ENCODE results near the gene DACH1.
"Not testable (repeated sequence)": the region's sequence is repeated elsewhere in the genome, so short reads cannot be mapped to it uniquely, and the experiment has no call there.

DACH1 gene

DNA sequence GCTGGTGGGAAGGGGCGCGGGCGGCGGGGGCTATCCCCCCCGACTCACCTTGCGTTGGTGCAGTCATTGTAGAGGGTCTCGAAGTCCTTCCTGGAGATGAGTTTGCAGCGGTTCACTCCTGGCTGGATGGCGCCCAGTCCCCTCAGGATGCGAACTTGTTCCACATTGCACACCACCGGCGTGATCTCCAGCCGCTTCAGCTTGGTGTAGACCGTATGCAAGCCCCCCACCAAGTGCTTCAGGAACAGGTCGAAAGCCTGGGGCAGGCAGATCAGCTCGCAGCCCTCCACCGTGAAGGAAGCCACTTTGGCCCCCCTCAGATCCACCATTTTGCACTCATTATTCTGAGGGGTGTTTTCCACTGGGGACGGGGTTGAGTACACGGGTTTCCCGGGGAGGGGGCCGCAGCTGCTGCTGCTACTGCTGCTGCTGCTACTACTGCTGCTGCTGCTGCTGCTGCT is 1.1 kb downstream of the DACH1 start:
- DNase-seq = no peak

DNA sequence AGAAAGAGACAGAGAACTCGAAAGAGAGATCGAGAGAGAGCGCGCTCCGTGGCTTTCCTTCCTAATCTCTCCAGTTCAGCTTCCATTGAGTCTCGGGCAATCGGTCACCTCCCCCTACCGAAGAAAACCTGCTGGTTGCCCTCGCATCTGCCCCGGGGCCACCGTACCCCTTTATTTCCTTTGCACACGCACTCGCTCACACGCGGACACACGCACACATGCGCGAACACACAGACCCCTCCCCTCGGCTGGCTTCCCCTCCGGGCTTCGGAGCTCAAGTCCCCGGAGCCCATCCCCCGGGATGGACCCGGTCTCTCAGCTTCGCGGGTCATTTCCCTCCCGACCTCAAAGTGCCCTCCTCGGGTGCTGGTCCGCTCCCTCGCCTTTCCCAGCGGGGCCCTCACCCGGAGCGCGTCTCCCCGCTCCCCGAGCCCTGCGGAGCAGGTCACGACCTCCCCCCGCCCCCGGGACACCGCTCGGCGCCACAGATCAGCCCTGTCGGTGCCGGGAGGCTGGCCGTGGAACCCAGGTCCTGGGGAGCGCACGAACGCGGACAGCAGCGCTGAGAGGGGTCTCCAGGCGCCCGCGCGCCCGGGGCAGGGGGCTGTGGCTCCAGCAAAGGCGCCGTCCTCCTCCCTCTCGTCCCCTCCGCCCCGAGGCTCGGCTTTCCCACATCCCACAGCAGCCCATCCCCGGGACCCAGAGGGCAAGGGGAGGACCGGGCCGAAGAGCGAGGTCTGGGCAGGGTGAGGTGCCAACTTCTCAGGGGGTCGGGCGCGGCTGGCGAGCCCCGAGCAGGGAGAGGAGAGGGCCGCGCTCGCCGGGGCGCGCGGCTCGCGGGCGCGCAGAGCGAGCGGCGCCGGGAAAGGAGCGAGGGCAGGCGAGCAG is 1.8 kb downstream of the DACH1 start:
- DNase-seq = no peak

DNA sequence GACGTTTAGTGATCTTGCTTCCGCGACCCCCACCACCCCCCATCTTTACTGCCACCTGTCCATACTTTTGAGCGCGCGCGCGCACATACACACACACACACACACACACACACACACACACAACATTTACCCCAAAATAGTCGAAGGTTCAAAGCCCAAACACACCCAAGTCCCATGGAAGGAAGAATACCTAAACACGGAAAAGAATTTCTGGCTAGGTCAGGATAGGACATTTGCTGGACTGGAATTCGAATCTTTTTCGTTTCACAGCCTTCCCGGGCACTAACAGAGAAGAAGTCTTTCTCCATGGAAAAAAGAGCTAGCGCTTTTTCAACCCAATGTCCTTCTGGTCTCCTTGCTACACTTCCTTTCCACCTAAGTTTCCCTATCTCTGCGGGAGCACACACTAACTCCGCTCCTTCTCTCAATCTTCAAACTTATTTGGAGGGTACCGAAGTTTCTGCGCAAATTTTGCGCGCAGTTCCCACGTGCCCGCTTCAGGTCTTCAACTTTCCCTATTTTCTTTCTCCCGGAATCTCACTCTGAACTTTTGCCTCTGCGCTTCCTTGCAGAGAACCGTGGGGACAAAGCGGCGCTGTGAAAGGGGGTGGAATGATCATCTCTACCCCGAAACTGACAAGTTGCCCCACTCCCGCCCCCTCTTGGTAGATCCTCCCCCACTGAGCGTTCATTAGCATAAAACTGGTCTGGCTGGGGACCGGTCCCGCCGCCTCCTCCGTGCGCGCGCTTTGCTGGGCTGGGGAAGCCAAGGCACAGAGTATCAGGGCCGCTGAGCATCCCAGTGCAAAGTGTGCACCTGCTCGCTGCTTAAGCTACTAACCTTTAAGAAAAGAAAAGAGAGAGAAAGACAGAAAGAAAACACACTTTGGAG is 2.7 kb downstream of the DACH1 start:
- no peak for DNase-seq

DNA sequence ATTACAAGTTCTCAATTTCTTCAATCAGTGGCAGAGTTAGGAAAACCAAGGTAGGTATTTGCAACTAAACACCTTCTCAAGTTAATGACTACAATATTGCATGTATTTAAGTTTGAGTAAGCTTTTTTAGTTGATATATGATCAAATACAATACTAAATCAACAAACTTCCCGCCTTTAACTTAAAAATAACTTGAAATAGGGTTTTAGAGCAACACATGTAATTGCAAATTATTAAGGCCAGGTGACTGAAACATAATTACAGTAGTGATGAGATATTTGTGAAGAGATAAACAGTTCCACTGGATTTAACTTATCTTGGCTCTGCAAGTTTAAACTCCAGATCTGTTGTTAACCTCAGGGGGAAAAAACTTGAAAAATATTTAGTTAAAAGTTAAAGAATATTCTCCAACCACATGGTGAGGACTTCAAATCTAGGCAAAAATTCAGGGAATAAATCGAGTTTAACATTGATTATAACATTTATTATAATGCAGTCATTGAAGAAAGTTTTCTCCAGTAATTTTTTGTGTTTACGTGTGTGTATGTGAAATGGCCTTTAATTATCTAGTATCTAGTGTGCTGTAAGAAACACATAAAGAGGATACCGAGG is 3.6 kb downstream of the DACH1 start:
- no peak for DNase-seq

DNA sequence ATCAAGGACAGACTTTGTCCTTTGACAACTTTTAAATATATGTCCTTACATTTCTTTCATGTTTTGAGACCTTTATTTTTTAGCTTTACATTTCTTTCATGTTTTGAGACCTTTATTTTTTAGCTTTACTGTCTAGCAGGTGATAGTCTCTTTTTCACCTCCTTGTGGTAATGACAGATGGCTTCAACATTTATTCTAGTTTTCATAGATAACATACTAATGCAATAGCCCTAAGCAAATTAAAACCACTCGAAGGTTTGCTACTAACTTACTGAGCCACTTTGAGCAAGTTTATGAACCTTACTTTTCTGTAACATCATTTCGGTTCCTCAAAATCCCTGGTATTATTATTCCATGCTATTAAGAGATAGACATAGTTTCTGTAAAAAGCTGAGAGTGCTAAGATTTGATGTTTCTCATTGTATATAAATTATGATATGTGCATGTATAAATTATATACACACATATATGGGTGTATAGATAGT is 4.5 kb downstream of the DACH1 start:
- no peak for DNase-seq

- DNase-seq = no peak
These were observed 5.1 kb downstream of the DACH1 start for GRCh38 chr13:71861769-71862458.

DNA sequence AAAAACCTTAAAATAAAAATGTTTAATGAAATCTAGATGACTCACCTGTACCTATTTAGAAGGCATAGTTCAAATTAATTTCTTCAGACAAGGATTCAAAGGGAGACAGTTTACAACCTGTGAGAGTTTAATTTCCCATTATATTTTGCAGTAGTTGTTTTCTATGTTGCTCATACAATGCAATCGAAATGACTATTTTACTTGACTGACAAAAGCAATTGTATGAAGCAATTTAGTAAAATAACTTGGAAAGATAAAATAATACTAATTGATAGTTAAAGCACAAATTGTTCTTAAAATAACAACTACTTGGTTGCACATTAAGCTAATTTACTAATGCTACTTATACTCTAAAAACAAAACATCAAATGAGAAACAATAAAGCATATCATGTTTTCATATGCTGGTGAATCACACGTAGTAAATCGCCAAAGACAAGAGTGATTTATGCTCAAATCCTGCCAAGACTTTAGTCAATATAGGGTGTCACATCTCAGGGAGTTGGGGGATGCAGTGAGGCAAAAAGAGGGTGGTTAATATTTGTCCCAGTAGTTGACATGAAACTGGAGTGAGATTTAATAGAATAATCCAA is 6.4 kb downstream of the DACH1 start:
- no peak for DNase-seq

- DNase-seq = no peak
These were observed 8.4 kb downstream of the DACH1 start for GRCh38 chr13:71858647-71859046.

DNA sequence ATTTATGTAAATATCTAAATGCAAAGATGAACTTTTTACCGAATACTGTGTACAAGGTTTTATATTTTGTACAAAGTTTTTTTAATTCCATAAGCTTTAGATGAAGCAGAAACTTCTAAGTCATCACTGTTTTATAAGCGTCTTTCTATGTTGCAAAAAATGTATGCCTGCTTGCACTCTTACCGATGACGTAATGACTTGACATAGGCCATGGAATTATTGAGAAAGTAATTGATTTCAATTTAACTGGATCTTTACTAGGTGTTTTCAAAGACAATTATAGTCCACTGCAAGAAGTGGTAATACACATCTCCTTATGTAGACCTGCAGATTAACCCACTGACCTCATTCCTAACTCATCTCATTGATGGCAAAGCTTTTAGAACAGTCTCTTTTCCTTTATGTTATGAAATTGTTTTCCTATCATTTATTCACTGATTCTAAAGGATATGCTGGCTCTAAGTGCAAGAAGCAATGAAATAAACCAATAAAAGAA is 10.4 kb downstream of the DACH1 start:
- no peak for DNase-seq

DNA sequence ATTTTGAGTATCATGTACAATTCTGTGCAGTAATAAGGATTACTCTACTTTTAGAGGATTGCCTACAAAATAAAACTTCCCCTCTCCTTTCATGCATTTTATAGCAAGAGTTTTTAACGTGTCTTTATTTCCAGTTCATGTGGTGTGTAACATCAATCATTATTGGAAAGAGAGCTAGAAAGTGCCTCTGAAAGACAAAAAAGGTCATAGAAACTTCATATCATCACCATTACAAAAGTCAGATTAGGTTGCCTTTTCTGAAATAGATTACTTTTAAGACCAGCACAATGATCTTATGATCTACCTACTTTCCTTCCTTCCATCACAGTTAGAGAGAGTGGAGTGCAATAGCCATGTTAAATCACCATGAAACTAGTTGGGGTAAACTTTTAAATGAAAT is 12.6 kb downstream of the DACH1 start:
- DNase-seq = no peak

- no peak for DNase-seq
These were observed 13.3 kb downstream of the DACH1 start for GRCh38 chr13:71853725-71854124.

DNA sequence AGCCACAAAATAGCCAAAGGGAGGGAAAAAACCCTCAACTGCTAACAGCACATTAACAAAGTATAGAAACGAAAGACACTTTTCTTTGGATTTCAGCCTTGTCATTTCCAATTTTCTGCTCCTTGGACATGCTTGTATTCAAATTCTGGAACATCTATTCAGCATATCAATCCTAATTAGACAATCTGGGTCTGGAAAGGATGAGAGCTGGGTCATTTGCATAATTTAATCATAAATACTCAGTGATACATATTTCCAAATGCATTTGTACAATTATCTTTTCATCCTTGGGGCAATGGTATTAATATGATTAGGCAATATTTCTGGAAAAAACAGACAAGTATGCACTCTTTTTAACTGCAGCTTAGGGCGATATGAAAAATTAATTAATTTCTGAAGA is 14.3 kb downstream of the DACH1 start:
- DNase-seq = no peak

DNA sequence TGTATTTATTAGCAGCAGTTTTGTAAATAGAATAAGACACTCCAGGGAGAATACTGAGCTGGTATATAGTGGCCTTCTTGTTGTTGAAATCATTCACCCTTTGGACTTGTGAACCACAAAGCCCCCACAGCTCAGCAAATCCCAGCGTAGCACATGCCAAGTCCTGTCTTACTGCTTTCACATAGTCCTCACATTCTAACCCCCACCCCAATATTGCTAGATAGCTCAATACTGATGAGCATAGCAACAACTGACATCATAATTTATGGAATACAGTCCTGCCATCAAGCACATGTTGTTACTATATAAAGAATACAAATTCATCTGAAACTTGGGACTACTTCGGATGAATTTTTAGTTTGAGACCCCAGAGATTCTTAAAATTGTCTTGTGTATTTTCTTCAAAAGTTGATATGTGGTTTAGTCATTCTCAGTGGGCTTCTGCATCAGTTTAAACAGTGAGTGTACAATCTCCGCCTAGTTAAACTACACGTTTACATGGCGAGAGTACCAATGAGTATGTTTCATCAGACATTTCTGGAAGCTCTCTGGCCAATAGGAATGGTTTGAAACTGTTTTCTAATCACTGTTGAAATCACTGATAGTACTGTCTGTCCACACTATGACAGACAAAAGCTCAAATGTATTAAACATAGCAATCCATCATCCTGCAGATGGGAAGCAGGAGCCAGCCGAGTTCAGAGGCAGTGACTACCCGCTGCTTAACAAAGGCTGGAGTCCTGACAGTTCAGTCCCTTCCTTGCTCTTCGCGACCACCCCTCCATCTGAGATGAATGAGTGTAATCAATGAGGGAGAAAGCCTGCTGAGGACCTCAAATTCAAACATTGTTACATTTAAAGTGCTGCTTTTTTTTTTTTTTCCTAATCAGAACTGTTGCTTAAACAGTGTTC is 15.2 kb downstream of the DACH1 start:
- DNase-seq = no peak

DNA sequence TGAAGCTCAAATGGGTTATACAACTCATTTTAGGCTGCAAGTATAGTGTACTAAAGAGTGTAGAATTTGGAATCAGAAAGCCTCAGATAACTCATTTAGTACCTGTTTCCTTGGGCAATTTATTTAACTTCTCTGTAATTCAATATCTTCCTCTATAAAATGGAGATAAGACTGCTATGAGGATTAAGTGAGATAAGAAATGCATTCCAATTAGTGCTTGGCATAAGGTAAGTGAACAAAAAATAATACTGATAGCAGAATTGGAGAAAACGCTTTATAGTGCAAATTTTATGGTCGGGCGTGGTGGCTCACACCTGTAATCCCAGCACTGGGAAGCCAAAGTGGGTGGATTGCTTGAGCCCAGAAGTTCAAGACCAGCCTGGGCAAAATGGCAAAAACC is 25.0 kb downstream of the DACH1 start:
- DNase-seq = no peak

GRCh38 chr13:71838842-71839241 is 28.2 kb downstream of the DACH1 start:
- DNase-seq = no peak

GRCh38 chr13:71837582-71837981 is 29.4 kb downstream of the DACH1 start:
- not testable (repeated sequence) for DNase-seq

- DNase-seq = no peak
These were observed 35.3 kb downstream of the DACH1 start for GRCh38 chr13:71831716-71832115.

DNA sequence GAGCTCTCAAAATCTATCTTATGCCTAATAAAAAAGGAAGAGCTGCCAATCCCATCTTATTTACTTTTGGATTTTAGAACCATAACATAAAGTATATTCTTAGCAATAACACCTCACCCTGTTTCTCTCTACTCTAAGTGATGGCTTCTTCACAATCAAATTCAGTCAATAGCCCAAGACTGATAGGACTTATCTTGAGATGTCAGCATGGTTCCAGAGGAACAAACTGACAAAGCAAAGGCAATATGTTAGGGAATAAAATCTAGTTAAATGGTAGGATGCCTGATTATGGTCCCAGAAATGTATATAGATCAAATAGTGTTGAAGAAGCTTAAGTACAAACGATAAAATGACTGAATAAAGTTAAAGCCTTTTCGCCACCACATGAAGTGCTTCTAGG is 36.3 kb downstream of the DACH1 start:
- no peak for DNase-seq

GRCh38 chr13:71830323-71830722 is 36.7 kb downstream of the DACH1 start:
- no peak for DNase-seq

DNA sequence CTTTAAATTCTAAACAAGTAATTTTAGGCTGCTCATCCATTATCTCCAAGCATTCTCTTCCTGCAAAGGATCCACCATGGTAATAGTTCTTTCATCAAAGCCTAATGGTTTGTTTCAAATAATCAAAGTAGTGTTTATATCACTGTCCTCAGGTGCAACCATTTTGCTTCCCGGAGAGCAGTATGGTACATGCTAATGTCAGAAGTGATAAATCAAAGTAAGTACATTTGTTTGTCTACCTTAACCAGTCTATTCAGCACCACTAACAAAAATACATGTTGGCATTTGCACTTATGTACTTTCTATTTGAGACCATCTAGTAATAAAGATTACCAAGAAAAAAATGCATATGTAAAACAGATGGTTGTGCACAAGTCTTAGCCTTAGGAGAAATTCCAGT is 37.5 kb downstream of the DACH1 start:
- DNase-seq = no peak

GRCh38 chr13:71828564-71828963 is 38.4 kb downstream of the DACH1 start:
- DNase-seq = no peak

Data from T-helper 1 cell (primary cell).